Stimulated activated CD4-positive, alpha-beta T cell treated with anti-CD3 and anti-CD28 coated beads, Interleukin-4, amount 100 ng/mL, for 4 hours (primary cell): ENCODE measurements around the gene CELF4.

ENCODE experiments used
- DNase-seq, 2 experiments: peaks; one replicate each; pipeline ENCODE4 v3.0.0-alpha.2; 2020

Gene CELF4

DNA sequence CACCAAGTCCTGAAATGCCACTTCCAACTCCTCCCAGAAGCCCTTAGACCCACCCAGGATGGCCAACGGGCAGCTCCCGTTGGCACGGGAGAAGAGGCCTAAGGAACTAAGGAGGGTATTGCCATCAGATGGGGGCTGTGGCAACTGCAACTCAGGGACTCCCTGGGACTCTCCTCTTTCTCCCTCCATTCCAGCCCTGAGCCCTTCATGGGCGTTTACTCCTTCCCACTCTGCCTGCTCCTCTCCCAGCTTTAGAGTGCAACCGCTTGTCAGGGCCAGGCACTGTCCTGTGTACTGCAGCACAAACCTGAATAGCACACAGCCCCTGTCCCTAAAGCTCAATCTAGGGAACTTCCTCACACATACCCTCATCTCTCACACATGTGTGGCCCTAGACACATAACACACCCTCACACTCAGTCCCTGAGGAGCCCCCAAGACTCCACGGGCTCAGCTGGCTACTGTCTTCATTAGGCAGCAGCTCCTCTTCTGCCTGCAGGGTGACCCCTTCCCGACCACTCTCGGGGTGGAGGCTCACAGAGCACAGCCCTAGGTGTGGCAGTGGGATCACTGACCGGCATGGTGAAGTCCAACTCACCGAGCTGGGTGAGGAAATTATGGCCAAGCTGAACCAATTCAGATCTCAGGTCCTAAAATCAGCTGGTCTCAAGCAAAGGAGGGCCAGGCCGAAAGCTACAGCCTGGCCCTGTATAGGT is 316.3 kb downstream of the CELF4 start:
- no peak for DNase-seq

DNA sequence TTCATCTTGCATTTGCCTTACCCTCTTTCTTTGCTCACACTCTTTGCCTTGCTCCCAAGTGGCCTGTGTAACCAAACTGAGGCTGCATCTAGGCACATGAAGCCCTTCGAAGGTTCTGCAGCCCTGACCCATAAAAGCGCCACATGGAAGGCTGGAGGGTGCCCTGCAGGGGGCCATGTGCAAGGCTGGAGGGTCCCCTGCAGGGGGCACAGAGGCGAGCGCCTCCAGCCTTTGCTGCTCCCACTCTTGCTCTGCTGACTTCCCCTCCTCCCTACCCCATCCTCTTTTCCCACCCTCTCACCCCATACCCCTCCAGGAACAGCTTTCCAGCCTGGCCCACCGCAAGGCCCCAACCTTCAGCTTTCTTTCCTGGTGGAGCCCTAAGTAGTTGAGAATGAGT is 317.3 kb downstream of the CELF4 start:
- no peak for DNase-seq

GRCh38 chr18:37247497-37248161 is 318.0 kb downstream of the CELF4 start:
- DNase-seq: no peak

DNA sequence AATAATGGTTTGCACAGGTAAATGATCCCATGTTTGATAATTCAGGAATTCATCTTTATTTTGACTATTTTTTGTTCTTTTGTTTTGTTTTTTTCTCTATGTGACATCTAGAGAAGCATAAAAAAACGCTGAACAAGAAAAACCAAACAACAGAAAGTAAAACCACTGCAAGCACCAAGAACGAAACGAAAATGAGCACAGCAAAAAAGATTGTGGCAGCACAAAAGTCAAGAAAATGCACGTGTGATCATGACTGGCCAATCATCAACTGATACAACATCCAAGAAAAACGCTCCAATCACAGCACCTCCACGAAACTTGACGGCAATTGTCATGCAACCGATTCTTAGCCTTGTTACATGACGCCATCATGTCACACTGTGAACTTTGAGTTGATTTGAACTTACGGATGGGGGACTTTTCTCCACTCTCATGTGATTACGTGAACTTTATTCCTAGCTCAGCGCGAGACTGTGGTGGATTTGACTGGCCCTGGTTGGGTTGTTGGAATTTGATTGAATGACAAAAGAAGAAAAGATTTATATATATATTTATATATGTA is 318.7 kb downstream of the CELF4 start:
- DNase-seq: no peak

DNA sequence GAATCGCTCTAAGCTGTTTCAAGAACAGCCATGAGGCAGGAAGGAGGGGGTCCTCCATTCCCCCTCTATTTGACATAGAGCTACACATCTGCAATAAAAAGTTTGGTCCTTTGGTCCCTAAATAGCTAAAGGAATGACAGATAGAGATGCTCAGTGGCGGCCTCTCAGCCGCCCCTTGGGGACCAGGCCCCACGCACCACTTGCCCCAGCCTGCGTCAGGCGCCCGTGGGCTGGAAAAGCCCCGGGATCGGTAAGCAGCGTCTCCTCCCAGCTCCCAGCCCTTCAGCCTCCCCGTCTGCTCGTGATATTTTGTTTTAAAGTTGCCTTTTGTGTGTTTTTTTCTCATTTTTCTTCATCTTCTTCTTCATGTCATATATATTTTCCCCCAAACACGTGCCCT is 321.0 kb downstream of the CELF4 start:
- DNase-seq: no peak

DNA sequence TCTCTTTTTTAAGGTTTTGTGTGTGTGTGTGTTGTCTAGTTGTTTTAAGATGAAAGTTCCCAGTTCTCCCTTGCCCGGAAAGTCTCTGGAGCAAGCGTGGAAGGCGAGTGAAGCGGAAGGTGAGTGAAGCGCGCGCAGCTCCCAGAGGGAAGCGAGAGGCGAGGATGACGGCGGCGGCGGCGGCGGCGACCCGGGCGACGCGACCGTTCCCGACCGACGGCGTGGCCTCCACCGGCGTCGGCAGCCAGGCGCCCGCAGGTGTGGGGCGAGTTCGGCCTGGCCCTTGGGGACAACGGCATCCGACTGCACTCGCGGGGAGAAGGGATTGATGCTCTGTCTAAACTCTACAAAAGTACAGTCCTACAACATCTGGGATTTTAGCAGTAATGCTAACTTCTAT is 321.9 kb downstream of the CELF4 start:
- DNase-seq: no peak

- DNase-seq: no peak
Measured at GRCh38 chr18:37242826-37243560, 322.6 kb downstream of the CELF4 start.

DNA sequence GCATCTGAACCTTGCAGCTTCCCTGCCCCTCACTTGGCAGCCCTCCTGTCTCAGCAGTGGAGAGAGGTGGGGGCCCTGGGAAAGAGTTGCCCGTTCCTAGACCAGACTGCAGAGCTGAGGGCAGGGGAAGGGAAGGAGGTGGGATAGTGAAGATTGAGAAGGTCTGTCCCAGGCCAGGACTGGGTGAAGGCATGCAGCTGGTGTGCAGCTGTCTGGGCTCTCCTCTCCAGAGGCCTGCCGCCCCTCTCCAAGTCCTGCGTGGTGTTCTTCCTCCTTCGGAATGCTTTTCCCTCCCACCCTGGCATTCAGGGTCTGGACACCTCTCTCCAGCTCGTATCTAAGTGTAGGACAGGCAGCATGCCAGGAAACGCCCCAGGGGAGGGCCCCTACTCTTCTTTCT is 323.5 kb downstream of the CELF4 start:
- no peak for DNase-seq

DNA sequence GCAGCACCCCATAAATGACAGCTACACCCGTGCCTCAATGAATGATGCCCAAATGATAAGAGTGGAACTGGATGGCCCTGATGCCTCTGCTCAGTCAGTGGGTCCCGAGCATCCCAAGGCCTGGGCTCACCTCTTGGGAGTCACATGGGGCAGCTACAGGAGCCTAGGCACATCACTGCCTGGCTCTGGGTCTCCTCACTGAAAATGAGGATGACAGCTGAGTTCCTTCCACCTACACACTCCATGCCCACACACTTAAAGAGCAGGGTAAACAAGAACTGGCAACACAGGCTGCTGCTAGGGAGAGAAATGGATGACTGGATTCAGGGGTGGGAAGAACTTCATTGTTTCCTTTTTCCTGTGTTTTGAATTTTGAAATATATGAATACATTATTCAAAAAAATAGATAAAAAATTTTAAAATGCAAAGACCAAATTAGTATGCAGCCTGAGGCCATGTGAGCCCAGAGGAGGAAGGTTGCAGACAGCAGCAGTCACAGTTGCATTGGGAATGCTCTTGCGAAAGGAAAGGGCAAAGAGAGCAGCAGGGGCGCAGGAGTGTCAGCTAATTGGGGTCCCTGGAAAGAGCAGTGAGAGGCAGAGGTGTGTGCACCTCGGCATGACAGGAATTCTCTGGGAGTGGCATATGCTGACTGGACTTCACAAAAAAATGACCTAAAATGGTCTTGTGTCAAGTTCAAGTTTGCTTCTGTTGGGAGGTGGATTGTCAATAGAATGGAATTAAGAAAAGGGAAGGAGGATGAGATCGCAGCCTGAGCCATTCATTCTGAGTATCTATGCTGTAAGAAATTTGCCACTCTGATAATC is 327.1 kb downstream of the CELF4 start:
- no peak for DNase-seq

- DNase-seq: no peak
Measured at GRCh38 chr18:37235583-37235982, 330.0 kb downstream of the CELF4 start.

DNA sequence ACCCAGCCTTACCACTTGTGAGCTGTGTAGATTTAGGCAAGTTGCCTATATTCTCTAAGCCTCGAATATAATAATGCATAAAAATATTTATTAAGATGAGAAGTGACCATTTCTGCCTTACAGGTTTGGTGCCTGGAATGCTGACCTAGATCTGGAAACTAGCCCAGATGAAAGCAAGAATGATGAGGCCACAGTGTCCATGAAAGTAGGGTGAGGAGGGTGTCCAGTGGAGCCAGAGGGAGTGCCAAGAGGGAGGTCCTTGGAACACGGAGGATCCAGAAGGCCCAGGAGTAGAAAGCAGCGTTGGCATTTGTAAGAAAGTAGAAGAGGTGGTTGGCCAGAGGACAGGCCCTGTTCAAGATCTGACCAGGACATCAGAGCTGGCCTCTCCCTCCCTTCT is 334.3 kb downstream of the CELF4 start:
- DNase-seq: no peak

GRCh38 chr18:37230768-37231167 is 334.8 kb downstream of the CELF4 start:
- DNase-seq: no peak

DNA sequence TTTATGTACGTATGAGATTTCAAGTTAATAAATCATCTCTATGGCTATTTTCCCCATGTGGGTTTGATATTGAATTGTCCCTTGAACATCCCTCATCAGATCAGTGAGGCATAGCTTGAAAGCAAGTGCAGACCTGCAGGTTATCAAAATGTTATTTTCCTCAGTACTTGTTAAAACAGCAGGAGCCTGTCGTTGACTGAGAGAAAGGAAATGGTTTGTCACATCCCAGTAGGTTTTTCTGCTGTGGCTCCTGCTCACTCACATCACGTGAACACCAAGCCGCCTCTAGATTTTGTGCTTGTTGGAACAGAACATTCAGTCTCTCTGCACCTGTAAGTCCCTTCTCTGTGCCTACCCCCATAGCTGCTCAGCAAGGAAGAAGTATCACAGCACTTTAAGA is 340.3 kb downstream of the CELF4 start:
- DNase-seq: no peak

DNA sequence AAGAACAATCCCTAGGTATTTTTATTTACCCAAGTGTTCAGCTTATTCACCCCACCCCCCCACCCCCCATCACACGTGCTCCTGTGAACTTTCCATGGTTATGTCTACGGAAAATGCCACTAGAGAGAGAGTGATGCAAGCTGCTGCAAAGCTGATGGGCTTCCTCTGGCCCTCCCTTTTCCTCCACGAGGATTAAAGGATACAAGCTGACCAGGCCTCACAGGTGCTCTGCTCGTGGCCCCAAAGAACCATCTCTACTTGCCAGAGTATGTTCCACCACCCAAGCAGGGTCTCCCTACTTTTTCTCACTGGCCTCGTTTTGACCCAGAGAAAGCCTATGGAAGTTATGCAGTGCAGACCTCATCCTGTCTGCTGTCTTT is 342.6 kb downstream of the CELF4 start:
- DNase-seq: no peak

DNA sequence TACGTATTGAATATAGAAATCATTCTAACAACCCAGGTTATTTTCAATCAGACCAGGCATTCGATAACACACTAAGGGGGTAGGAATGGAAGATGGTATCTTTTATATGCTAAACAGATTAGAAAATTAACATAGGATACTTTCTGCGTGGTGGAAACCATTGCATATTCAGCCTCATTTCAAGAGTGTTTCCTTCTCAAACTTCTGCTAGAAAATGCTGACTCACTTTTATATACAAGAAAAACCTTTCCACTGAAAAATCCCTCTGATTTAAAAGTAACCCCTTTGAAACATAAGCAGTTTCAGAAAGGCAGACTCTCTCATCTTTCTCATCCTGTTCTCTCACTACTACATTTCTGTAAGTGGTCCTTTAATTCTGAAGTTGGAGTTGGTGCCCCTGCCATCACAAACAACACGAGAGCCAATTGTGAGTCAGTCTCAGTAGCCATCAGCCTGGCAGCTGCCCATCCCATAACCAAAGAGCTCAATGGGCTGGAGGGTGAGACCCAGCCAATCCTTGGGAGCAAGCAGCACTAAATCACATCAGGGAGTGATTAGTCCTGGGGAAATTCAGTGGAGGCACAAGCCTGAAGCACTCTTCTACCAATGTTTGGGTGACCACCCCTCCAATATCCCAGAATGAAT is 343.1 kb downstream of the CELF4 start:
- no peak for DNase-seq

- DNase-seq: no peak
Measured at GRCh38 chr18:37219257-37219656, 346.3 kb downstream of the CELF4 start.

GRCh38 chr18:37218022-37218590 is 347.5 kb downstream of the CELF4 start:
- DNase-seq: no peak

DNA sequence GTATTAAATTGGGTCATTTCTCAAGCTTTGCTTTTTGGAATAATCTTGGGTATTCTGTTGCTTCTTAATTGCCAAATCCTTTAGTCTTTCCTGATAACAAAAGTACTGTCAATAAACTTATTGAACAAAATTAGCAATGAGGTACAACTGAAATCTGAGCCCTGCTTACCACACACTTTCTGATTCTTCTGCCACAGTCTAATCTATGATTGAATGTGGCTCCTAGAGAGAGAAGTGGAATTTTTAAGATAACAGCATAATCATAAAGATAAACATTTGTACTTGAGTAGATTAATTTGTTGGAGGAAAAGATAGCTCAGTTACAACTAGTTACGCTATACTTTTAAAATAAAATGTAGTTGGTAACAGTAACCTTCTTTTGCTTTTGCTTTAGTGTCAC is 354.8 kb downstream of the CELF4 start:
- no peak for DNase-seq

- no peak for DNase-seq
Measured at GRCh38 chr18:37207343-37207742, 358.3 kb downstream of the CELF4 start.

DNA sequence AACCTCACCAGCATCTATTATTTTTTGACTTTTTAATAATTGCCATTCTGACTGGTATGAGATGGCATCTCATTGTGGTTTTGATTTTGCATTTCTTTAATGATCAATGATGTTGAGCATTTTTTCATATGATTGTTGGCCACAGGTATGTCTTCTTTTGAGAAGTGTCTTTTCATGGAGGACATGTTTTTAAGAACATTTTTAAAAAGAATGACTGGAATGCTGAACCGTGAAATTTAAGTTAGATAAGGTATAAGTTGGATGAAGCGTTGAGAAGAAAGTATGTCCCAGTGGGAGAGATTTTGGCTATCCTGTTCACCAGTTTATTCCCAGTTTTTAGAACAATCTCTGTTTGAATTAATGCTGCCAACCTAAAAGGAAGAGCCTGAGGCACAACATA is 365.9 kb downstream of the CELF4 start:
- no peak for DNase-seq
